COLO668 (cell line): Measurements from ENCODE around the gene THY1.
A peak's percentile ranks its signal among the peaks of the same experiment; 100 is the strongest.
"Not testable (repeated sequence)": the region's sequence is repeated elsewhere in the genome, so short reads cannot be mapped to it uniquely, and the experiment has no call there.

Experiments
- DNase-seq: peaks from one replicate; lab custom pipeline; 2025; ENCODE audit not compliant: unreplicated experiment; lab: John Stamatoyannopoulos, UW

The THY1 gene

DNA sequence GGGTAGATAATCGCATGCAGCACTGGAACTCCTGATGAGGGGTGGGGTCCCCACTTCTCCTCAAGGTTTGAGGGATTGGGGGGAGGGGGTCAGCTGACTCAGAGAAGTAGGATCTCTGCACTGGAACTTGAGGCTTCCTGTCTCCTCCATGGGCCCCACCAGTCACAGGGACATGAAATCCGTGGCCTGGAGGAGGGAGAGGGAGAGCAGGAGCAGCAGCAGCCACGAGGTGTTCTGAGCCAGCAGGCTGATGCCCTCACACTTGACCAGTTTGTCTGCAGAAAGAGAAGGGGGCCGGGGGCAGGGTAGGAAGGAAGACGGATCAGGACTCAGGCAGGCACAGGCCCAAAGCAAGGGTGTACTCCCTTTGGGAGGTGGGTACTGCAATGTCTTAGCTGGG lies 3.7 kb downstream of the THY1 start:
- no peak for DNase-seq

DNA sequence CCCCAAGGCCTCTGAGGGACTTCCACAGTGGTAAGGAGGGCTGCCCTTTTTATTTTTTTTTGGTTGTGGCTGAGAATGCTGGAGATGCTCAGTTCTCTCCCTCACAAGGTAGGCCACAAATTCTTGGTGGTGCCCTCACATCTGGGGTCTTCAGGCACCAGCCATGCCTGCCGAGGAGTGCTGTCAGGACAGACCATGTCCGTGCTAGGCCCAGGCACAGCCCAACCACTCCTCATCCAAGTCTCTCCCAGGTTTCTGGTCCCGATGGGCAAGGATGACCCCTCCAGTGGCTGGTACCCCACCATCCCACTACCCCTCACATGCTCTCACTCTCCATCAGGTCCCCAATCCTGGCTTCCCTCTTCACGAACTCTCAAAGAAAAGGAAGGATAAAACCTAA lies 4.2 kb downstream of the THY1 start:
- DNase-seq: no peak

DNA sequence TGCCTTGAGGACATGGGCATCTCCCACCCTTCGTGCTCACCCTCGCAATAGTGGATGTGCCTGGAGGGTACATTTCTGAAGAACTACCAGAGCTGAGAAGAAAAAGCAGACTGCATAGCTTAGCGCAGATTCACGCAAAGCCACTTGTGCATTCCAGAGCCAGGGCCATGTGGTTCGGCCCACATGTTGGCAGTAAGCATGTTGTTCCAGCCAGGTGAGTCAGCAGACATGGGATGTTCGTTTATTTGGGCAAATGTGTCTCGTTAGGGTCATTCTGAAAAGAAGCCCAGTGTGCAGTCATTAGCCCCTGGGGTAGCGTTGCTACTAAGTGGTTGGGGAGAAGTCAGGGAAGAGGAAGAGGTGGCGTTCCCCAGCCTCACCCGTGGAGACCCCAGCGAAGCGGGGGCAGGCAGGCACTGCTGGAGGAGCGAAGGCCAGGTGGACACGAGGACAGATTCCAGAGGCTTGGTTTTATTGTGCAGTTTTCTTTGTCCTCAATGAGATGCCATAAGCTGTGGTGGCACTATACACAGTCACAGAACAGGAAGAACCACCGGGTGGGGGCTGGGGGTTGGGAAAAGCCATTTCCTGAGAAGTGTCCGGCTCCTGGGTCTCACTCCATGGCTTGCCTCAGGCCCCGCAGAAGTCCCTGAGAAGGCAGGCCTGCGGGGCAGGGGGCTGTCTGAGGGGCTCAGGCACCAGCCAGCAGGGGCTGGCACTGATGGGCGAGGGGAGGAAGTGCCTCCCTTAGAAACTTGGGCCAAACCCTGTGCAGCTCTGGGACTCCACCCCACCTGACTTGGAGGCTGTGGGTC lies 5.0 kb downstream of the THY1 start:
- DNase-seq: no peak

DNA sequence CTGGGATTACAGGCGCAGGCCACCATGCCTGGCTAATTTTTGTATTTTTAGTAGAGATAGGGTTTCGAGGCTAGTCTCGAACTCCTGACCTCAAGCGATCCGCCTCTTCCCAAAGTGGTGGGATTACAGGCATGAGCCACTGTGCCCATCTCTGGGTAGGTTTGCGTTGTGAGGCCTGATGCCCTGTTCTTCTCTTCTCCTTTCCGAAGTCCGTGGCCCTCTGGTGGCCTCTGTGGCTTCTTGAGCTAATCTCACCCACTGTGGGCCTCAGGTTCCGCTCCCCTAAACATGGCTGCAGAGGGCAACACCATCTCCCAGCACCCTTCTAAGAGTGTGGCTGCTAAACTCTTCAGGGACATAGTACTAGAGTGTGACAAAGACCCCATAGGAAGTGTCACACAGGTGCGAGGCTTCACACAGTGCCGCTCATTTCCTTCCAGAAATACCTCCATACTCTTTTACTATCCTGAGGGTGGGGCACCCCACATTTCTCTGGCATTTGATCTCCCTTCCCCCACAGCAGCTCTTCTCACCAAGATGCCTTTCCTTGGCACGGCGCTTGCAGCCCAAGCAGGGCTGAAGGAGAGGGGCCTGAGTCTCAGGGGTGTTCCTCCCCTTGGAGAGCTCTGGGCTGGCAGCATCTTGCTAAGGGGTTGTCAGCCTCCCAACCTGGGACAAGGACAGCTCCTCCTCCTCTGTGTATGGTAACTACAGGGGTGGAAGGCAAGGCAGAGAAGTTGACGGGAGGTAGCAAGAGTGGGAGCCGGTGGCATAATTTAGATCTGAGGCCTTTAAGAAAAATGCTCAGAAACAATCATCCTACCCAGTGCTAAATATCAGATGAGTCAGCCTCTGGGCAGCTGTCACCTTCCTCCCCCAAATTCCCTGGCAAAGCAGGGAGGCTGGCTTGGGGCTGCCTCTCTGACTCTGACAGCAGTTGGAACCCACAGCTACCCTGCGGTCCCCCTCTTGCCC lies 6.1 kb downstream of the THY1 start:
- DNase-seq: no peak

DNA sequence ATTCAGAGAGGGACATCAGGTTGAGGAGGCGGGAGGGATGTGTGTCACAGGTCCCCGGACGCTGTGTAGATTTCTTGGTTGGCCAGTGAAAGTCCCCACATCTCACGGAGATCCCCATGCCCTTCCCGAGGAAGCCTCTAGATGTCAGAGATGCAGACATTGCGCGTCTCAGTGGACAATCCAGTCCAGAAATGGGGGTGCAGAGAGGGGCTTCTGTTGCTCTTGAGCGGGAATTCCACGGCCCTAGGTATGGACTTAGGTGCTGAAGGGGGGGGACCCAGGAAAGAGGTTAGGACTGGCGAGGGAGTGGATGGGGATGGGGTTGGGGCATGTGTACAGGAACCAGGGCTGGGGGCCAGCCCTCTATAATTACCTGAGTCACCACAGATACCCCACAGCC lies 7.0 kb downstream of the THY1 start:
- no peak for DNase-seq

DNA sequence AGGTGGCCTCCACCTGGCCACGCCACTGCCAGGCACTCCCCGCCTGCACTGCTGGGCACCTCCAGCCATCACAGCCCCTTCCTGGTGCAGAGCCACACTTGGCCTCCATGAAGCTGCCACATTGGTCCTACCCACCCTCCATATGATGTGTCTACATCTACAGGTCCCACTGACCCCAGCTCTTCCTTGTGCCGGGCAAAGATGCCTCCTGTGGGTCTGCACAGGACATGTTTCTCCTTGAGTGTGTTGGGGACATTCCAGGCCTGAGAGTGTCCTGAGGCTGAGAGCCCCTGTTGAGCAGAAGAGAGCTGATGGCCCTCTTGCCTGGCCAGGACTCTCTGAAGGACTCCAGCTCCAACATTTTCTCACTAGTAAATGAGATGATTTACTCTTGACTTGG lies 7.5 kb downstream of the THY1 start:
- DNase-seq: no peak

DNA sequence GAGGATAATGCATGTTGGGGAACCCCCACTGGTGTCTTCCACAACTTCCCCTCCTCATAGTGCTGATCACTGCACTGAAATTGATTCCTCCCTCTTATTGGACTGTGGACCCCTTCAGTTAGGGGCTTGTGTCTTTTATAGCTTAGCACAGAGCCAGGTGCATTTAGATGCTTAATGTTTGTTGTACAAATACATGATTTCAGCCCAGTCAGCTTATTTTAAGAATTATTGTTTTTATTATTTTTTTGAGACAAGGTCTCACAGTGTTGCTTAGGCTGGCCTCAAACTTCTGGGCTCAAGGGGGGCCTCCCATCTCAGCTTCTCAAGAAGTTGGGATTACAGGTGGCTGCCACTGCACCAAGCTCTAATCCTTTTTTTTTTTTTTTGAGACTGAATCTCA lies 8.2 kb downstream of the THY1 start:
- DNase-seq: no peak

DNA sequence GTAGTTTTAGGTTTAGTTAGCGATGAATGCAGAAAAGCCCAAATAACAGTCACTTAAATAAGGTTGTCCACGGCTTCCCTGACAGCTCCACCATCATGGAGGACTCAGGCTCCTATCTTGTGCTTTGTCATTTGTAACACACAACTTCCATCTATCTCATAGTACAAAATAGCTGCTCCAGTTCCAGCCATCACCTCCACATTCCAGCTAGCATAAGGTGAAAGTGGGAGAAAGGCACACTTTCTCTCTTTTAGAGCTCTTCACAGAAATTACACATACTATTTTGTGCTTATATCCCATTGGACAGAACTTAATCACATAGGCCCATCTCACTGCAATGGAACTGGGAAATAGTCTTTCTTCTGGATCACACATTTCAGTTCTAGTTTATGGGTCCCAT lies 8.7 kb downstream of the THY1 start:
- DNase-seq: no peak

DNA sequence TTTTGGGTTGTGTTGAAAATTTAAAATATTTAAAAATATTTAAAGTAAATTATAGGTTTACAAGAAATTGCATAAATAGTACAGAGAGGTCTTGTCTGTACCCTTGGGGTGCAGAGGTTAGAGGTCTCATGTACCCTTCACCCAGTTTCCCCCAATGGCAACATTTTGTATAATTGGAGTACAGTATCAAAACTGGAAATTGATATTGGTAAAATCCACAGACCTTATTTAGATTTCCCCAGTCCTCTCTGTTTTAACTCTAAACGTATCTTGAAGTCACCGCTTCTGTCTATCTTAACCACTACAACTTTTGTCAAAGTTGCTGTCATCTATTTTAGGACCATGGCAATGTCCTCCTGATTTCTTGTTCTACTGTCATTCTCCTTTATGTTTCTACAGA lies 10.9 kb downstream of the THY1 start:
- DNase-seq: no peak

DNA sequence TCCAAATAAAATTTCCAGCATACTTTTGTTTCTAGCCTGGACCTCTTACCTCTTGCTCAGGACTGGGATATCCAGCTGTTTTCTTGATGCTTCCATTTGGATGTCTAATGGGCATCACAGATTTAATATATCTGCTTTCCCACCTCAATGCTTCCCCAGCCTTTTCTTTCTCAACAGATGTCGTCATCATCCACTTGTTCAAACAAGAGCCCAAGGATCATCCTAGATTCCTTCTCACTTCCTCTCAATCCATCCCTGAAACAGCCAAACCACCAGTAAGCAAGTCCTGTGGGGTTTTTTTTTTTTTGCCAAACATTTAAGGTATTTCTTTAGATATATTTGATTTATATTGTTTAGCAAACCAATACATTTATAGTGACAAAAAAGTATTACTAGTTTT lies 12.5 kb downstream of the THY1 start:
- no peak for DNase-seq

DNA sequence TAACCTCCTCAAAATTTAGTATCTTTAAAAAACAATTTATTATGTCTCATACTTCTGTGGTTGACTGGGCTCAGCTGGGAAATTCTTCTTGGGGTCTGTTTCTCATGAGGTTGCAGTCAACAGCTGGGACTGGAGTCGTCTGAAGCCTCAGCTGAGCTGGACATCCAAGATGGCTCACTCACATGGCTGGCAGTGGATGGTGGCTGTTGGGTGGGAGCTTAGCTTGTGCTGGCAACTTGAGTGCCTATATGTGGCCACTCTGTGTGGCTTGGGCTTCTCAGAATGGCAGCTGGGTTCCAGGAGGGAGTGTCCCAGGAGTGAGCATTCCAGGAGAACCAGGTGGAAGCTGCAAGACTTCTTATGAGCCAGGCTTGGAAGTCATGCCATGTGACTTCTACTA lies 13.2 kb downstream of the THY1 start:
- no peak for DNase-seq

DNA sequence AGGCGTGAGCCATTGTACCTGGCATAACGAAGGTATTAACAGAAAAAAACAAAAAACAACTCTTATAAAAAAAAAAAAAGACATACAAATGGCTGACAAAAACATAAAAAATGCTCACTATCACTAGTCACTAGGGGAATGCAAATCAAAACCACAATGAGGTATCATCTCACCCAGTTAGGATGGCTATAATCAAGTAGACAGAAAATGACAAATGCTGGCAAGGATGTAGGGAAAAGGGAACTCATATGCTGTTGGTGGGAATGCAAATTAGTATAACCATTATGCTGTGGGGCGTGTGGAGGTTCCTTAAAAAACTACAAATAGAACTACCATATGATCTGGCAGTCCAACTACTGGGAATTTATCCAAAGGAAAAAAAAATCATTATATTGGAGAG lies 17.0 kb downstream of the THY1 start:
- no peak for DNase-seq

DNA sequence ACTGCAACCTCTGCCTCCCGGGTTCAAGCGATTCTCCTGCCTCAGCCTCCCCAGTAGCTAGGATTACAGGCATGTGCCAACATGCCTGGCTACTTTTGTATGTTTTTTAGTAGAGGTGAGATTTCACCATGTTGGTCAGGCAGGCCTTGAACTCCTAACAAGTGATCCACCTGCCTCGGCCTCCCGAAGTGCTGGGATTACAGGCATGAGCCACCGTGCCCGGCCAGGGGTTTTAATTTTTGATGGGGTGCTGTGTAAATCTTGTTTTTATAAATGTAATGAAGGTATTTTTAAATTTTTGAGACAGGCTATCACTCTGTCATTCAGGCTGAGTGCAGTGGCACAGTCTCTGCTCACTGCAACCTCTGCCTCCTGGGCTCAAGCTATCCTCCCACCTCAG lies 17.5 kb downstream of the THY1 start:
- not testable (repeated sequence) for DNase-seq

DNA sequence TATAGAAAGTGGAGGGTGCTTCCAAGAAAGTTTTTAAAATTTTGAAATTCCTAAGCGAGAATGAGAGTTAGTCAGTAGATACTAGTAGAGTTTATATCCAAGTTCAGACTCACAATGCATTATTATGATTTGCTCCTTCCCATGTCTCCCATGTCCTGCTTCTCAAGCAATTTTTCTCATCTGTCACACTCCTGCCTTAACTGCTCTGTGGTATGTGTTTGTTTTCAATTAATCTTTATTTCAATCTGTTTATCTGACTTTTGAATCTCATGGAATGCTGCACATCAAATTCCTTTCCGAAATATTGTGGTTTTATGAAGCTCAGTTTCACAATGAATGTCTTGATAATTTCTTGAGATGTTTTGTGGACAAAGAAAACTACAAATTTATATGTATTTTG lies 18.1 kb downstream of the THY1 start:
- DNase-seq: no peak

DNA sequence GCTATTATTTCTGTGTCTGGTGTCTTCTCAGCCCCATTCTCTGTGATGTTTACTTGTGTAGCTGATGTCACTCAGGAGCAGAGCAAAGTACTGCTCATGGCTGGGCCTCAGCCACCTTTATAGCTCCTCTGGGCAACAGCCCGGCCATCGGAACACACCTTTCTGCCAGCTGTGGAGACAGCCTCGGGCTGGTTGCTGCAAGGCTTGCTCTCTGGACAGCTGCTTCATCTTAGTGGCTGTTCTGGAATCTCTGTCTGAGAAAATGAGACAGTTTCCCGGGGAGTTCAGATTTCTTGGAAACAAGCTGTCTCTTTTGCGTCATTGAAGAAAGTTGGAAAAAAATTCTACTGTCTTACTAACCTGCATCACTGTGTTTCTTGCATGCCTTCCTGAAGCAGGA lies 20.0 kb downstream of the THY1 start:
- no peak for DNase-seq

DNA sequence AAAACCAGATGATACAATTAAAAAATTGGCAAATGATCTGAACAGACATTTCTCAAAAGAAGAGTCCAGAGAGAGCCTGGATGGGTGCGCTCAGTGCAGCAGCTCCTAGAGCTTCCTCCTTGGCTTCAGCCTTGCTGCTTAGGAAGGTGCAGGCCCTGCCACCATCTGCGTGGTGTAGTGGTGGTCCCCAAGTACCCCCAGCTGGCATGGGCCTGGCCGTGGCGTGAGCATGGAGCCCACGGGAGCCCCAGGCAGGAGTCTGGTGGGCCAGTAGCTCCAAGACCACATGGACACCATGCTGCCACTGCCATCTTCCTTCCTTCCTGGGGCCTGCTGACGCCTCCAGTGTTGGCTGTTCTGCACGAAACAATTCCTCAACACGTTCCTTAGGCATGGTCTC lies 20.5 kb downstream of the THY1 start:
- DNase-seq: no peak

DNA sequence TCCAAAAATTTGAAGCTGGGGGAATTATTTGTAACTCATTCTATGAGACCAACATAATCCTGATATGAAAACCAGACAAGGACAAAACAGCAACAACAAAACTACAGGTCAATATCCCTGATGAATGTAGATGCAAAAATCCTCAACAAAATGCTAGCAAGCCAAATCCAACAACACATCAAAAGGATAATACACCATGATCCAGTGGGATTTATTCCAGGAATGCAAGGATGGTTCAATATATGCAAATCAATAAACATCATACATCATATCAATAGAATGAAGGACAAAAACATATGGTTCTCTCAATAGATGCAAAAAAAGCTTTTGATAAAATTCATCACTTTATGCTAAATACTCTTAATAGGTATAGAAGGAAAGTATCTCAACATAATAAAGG lies 22.1 kb downstream of the THY1 start:
- DNase-seq: no peak

DNA sequence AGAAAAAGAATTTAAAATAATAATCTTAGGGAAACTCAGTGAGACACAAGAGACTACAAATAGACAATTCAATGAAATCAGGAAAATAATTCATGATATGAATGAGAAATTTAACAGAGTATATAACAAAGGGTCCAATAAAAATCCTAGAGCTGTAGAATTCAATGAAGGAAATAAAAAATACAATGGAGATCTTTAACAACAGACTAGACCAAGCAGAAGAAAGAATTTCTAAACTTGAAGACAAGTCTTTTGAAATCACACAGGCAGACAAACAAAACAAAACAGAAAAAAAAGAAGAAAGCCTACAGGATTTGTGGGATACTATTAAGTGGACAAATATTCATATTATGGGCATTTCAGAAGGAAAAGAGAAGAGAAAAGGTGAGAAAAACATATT lies 25.2 kb downstream of the THY1 start:
- DNase-seq: no peak

DNA sequence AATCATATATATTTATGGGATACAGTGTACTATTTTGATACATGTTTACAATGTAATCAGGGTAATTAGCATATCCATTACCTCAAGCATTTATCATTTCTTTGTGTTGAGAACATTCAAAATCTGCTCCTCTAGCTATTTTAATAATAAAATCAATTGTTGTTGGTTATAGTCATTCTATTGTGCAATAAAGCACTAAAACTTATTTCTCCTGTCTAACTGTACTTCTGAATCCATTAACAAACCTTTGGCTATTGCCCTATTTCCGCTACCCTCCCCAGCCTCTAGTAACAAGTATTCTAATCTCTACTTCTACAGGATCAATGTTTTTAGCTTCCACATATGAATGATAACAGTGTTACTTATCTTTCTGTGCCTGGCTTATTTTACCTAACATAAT lies 26.1 kb downstream of the THY1 start:
- no peak for DNase-seq

DNA sequence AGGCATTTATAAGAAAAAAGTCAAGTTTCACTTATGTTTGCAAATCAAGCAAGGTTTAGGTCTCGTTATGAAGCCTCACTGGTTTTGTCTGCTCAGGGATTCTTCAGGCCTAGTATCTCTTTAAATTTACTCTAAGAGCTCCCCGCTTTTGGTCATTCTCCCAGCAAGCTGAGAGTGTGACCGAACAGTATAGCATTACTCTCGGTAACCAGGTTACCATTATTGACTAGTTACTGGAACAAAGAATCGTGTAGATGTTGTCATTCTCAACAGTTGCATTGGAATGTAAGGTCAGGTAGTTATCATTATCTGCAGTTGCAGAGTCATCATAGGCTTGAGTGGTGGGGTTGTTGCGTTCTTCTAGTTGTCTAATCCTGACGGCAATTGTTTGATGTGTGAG lies 31.7 kb downstream of the THY1 start:
- no peak for DNase-seq

DNA sequence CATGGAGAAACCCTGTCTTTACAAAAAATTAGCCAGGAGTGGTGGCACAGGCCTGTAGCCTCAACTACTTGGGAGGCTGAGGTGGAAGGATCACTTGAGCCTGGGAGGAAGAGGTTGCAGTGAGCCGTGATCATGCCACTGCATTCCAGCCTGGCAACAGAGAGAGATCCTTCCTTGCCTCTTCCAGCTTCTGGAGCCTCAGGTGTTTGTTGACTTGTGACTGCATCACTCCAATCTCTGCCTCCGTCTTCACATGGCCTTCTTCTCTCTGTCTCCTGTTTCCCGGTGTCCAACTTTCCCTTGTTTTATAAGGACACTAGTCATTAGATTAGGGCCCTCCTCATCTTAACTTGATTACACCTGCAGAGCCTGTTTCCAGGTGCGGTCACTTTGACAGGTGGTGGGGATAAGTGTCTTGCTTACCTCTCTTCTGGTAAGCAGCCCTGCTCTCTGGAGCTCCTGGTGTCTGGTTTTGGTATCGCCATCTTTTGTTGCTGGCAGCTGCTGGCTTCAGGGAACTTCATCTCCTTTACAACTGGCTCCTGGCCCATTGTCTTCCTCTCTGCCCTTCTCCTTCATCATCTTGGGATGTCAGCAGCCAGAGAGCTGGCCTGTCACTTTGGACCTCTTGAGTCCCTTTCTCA lies 33.2 kb downstream of the THY1 start:
- peak; percentile 76 for DNase-seq

DNA sequence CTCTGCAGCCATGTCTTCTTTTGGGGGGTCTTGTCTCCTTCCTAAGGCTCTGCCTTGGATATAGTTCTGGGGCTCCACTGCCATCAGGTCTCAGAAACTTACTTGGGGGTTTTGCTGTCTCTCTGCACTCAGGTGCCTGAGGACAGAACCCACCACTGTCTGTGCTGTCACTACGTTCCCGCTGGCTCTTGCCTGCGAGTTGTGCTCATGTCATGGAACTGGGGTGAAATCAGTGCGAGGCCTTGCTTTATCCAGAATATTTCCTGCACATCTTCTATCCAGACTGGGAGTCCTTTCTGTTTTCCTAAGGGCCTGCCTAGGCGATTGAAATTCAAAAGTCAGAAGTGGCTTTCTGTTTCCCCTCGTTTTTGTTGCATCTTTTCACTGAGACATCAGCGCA lies 34.9 kb downstream of the THY1 start:
- DNase-seq: no peak
